Keratinocyte (primary cell): ENCODE measurements around the gene LHX3. TPM values are rescaled to one million over a fixed set of nuclear protein-coding genes. Genes with fewer than 3 reads are reported as not detected.

Source experiments
- DNase-seq: peaks from one replicate; pipeline ENCODE4 v3.0.0-alpha.2; 2011; ENCODE audit warnings: low read depth, missing footprints, low spot score
- FAIRE-seq: peaks from 2 replicates; lab custom pipeline; 2011; peaks lifted over from hg19 to GRCh38; lab: Jason Lieb, UNC
- H2AFZ ChIP-seq: 2 replicates; pipeline ENCODE4 v1.6.0; 2012; ENCODE audit warnings: low read length, control low read depth, inconsistent platforms; ENCODE audit not compliant: control insufficient read depth
- H3K27ac ChIP-seq: 2 replicates; pipeline ENCODE4 v1.5.1; 2011; ENCODE audit warnings: low read length; ENCODE audit not compliant: control insufficient read depth, insufficient read depth
- H3K27me3 ChIP-seq: 3 replicates; pipeline ENCODE4 v1.6.0; 2011; ENCODE audit warnings: low read length; ENCODE audit not compliant: control insufficient read depth, insufficient read depth; ENCODE audit errors: extremely low read depth
- H3K36me3 ChIP-seq, 2 experiments: 2 replicates in 1 of 2; 3 replicates in 1 of 2; pipeline ENCODE4 v1.5.1; 2011; ENCODE audit warnings: low read length in 2 of 2, mild to moderate bottlenecking in 1 of 2; ENCODE audit not compliant: control insufficient read depth in 2 of 2, insufficient read depth in 2 of 2; ENCODE audit errors: extremely low read depth in 1 of 2
- H3K4me1 ChIP-seq: 3 replicates; pipeline ENCODE4 v1.5.1; 2011; ENCODE audit warnings: low read length; ENCODE audit not compliant: control insufficient read depth, insufficient read depth; ENCODE audit errors: extremely low read depth
- H3K4me2 ChIP-seq: 3 replicates; pipeline ENCODE4 v1.6.0; 2011; ENCODE audit warnings: low read depth, low read length; ENCODE audit not compliant: control insufficient read depth, insufficient read depth; ENCODE audit errors: extremely low read depth
- H3K4me3 ChIP-seq, 3 experiments: fragments of 200-600 bp in 1 of 3; sonication (generic) in 1 of 3; 2 replicates in 2 of 3; 3 replicates in 1 of 3; pipeline ENCODE4 v1.5.1; 2011 to 2016; ENCODE audit warnings: low read length in 3 of 3, mild to moderate bottlenecking in 3 of 3, control low read depth in 2 of 3, inconsistent platforms in 1 of 3, low read depth in 1 of 3, mixed read lengths in 1 of 3, mixed run types in 1 of 3, moderate library complexity in 1 of 3; ENCODE audit not compliant: control insufficient read depth in 2 of 3, insufficient read depth in 2 of 3; ENCODE audit errors: extremely low read depth in 1 of 3
- H3K79me2 ChIP-seq: 2 replicates; pipeline ENCODE4 v1.6.0; 2012; ENCODE audit warnings: low read length; ENCODE audit not compliant: control insufficient read depth, insufficient read depth
- H3K9ac ChIP-seq: 3 replicates; pipeline ENCODE4 v1.6.0; 2011; ENCODE audit warnings: low read length; ENCODE audit not compliant: control insufficient read depth, insufficient read depth; ENCODE audit errors: extremely low read depth
- H3K9me1 ChIP-seq: 3 replicates; pipeline ENCODE4 v1.6.0; 2011; ENCODE audit warnings: low read length; ENCODE audit not compliant: control insufficient read depth, insufficient read depth; ENCODE audit errors: extremely low read depth
- H3K9me3 ChIP-seq: 2 replicates; pipeline ENCODE4 v1.5.1; 2012; ENCODE audit warnings: low read depth, low read length; ENCODE audit not compliant: control insufficient read depth
- H4K20me1 ChIP-seq: 3 replicates; pipeline ENCODE4 v1.6.0; 2011; ENCODE audit warnings: low read length; ENCODE audit not compliant: control insufficient read depth, insufficient read depth; ENCODE audit errors: extremely low read depth
- EZH2 ChIP-seq: IDR thresholded peaks from one replicate; pipeline ENCODE4 v1.6.1; 2012; ENCODE audit warnings: inconsistent platforms, mild to moderate bottlenecking, low read length, moderate library complexity
- dilution Hi-C: fragments of 300-500 bp; cut with MboI; formaldehyde crosslinking; loops from one replicate; pipeline ENCODE4 v1.7.0; 2020; ENCODE audit warnings: low sequenced_read_pairs; ENCODE audit not compliant: extremely low pct_ligation_motif_present
- polyA plus RNA-seq, 5 experiments: library from polyadenylated mRNA; depleted of rRNA in 3 of 5; stranded (reverse) in 3 of 5; stranded (forward) in 1 of 5; unstranded in 1 of 5; fragments of >200 nt; gene quantifications; 1 replicate in 1 of 5; 2 replicates in 3 of 5; 3 replicates in 1 of 5; pipeline versions ENCODE4 v1.2.1 to v1.2.3, GENCODE V29; 2011 to 2012; ENCODE audit warnings: missing spikeins in 2 of 5, low read depth in 1 of 5, low replicate concordance in 1 of 5
- TF ChIP-seq, protein P1 (sequence below), 3 experiments: IDR thresholded peaks in 1 of 3; conservative IDR thresholded peaks in 1 of 3; optimal IDR thresholded peaks in 1 of 3; 2 replicates in 2 of 3; 3 replicates in 1 of 3; pipeline versions ENCODE3 to v1.5.1; 2011; ENCODE audit warnings: low read length in 3 of 3, mild to moderate bottlenecking in 3 of 3, moderate library complexity in 2 of 3, control low read depth in 1 of 3, inconsistent platforms in 1 of 3; ENCODE audit not compliant: insufficient read depth in 2 of 3; ENCODE audit errors: extremely low read depth in 1 of 3

Gene LHX3
- polyA plus RNA-seq, 1 donor (not counting 4 experiments of a cell fraction or from before 2014, with no cell fraction given): not detected

DNA sequence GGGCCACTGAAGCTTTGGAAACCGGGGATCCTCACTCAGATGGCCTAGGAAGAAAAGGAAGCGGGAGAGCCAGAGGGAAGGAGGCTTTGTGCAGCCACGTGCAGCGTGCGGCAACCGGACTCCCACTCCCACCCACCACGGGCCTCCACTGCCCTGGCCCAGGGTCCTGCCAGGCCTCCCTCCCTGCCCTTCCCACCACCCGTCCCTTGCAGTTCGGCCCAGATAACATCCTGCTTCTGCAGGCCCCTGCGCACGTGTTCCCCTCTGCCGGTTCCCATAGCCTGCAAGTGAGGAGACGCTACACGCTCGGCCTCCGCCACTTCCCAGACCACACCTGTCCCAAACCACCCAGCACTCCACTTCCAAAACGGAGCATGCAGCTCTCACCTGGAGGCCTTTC lies 4.3 kb upstream of the LHX3 start:
- no peak for FAIRE-seq
- dilution Hi-C loops: no loop called here
- Histone ChIP-seq H3K4me1 (no peaks in the 10 kb centered on the region), H3K4me2 (no peak overlapping the region), H3K9me3 (no peaks in the 10 kb centered on the region), H3K27ac (no peak overlapping the region), H3K36me3 (peaks cover 4 to 6% of the 10 kb centered on the region in 2 experiments), H3K9ac (no peak overlapping the region), H3K9me1 (no peaks in the 10 kb centered on the region), H4K20me1 (peaks cover 22% of the 10 kb centered on the region), H3K79me2 (no peaks in the 10 kb centered on the region), H3K4me3 (no peak overlapping the region), H3K27me3 (peaks cover 6% of the 10 kb centered on the region), H2AFZ (no peak overlapping the region)
- no peak for DNase-seq
- TF ChIP-seq, protein P1, sequence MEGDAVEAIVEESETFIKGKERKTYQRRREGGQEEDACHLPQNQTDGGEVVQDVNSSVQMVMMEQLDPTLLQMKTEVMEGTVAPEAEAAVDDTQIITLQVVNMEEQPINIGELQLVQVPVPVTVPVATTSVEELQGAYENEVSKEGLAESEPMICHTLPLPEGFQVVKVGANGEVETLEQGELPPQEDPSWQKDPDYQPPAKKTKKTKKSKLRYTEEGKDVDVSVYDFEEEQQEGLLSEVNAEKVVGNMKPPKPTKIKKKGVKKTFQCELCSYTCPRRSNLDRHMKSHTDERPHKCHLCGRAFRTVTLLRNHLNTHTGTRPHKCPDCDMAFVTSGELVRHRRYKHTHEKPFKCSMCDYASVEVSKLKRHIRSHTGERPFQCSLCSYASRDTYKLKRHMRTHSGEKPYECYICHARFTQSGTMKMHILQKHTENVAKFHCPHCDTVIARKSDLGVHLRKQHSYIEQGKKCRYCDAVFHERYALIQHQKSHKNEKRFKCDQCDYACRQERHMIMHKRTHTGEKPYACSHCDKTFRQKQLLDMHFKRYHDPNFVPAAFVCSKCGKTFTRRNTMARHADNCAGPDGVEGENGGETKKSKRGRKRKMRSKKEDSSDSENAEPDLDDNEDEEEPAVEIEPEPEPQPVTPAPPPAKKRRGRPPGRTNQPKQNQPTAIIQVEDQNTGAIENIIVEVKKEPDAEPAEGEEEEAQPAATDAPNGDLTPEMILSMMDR (optimal IDR thresholded peaks at IDR 0.05 in 1 of 3, IDR thresholded peaks at IDR 0.05 in 1 of 3, conservative IDR thresholded peaks at IDR 0.05 in 1 of 3; ENCODE audit: extremely low read depth in 1 of 3, insufficient read depth in 2 of 3, low read length in 3 of 3): no peak
- TF ChIP-seq EZH2: no peak

DNA sequence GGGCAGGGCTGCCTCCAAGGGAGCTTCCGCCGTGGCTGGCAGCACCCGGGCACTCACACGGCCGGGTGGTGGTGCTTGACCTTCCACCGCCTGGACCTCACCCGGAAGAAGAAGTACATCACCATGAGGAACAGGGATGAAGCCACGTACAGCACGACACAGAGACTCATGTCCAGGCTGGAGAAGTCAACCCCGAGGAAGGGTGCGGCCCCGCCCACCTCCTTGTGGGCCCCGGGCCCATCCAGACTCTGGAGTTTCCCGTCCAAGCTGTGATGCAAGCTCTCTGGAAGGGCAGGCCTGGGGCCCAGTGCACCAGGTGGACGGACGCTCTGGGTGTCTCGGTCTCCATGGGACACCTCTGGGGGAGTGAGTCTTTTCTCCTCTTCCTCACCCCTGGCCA lies 3.7 kb upstream of the LHX3 start:
- Histone ChIP-seq H3K9ac (no peak overlapping the region), H3K79me2 (no peaks in the 10 kb centered on the region), H3K4me2 (no peak overlapping the region), H3K27ac (no peak overlapping the region), H4K20me1 (peaks cover 22% of the 10 kb centered on the region), H3K4me3 (no peak overlapping the region), H3K4me1 (no peaks in the 10 kb centered on the region), H3K9me3 (no peaks in the 10 kb centered on the region), H2AFZ (no peak overlapping the region), H3K27me3 (peaks cover 12% of the 10 kb centered on the region), H3K9me1 (no peaks in the 10 kb centered on the region), H3K36me3 (peaks cover under 1 to 5% of the 10 kb centered on the region in 2 experiments)
- dilution Hi-C loops: no loop called here
- DNase-seq (no peak), FAIRE-seq (no peak)
- TF ChIP-seq, protein P1 (optimal IDR thresholded peaks at IDR 0.05 in 1 of 3, IDR thresholded peaks at IDR 0.05 in 1 of 3, conservative IDR thresholded peaks at IDR 0.05 in 1 of 3; ENCODE audit: extremely low read depth in 1 of 3, insufficient read depth in 2 of 3, low read length in 3 of 3): no peak
- TF ChIP-seq EZH2: no peak
